Measurements from ENCODE around the gene BUD31.
A peak's percentile ranks its signal among the peaks of the same experiment; 100 is the strongest.

Gene BUD31

DNA sequence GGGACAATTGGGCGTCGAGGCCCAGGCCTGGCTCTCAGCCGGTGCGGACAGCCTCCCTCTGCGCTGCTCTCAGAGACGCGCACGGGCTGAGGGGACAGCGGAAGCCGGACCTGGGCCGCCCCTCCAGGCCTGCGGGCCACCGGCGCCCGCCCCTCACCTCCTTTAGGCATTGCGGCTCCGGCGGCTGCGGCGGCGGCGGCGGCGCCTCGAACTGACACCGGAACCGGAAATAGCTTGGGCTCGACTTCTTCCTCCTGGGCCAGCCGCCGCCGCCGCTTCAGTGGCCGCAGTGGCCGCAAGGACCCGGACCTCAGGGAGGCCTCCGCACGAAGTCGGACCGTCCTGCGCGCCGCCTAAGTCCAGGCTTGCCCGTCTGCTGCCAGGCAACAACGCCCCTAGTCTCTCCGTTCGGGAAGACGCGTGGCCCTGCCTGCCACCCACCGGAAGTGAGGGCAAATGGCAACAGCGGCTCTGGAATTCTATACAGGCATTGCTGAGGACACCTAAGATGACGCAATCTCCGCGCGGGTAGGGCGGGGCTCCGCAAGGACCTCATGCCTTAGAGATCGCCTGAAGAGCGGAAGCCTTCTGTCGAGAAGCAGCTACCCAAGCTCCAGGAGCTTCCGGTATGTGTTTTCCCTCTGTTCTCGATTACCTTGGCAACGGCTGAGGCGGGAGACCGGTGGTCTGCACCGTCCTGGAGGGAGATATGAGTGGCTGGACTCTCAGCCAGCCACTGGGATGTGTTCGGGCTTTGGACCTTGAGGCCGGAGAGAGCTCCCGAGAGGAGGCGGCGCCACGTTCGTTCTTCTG is at the start of gene BUD31, which contains the start of gene PDAP1:
BUD31 (plus strand) TSS at position 591 of the 813 bp plus-strand sequence. CDS start 2,124 bp downstream, outside the sequence.
PDAP1 (minus strand) TSS at position 219 of the 813 bp plus-strand sequence; CDS start at position 170, 49 bp downstream.
- peak; percentile 94 for DNase-seq
- Mint-ChIP-seq H3K27me3 (no peaks in the 10 kb centered on the region), H3K36me3 (peaks cover 37% of the 10 kb centered on the region), H3K9me3 (no peaks in the 10 kb centered on the region), H3K27ac (peak within 1 kb of the TSS; percentile 92), H3K4me3 (peak within 1 kb of the TSS; percentile 89), H3K4me1 (peaks cover 50% of the 10 kb centered on the region)
- CTCF ChIA-PET = interaction anchor here (1.0 kb wide), 1 partner anchor 94 kb away, joined by 3 read pairs; no protein-coding TSS in a partner anchor

DNA sequence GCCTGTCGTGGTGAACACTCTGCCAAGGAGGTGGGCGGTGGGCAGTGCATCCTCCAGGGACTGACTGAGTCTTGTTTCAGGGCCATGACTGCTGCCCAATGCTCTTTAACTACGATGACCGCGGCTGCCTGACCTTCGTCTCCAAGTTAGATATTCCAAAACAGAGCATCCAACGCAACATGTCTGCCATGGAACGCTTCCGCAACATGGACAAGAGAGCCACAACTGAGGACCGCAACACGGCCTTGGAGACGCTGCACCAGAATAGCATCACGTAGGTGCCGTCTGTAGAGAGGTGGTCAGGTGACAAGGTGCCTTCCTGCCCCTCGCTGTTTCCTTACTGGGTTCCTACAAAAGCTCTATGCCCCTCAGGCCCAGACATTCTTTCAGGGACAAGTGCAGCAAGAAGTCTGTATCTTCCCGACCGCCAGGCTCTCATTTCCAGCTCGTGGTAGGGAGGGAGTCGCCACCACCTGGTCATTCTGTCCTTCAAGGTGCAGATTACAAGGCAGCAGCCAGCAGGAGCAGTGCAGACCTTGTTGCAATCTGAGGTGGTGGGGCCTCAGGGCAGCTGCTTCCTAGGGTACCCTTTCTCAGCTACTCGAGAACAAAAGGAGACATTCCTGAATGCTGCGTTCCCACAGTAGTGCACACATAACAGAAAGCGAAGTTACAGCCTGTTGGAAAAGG is 49.2 kb upstream of the BUD31 start:
- Mint-ChIP-seq H3K27ac (no peak overlapping the region), H3K4me1 (no peaks in the 10 kb centered on the region), H3K9me3 (no peaks in the 10 kb centered on the region), H3K36me3 (peaks cover 45% of the 10 kb centered on the region), H3K27me3 (no peaks in the 10 kb centered on the region), H3K4me3 (no peak overlapping the region)
- DNase-seq = no peak
- CTCF ChIA-PET = interaction anchor here (0.7 kb wide), 1 partner anchor 27 kb away, joined by 3 read pairs; no protein-coding TSS in a partner anchor

DNA sequence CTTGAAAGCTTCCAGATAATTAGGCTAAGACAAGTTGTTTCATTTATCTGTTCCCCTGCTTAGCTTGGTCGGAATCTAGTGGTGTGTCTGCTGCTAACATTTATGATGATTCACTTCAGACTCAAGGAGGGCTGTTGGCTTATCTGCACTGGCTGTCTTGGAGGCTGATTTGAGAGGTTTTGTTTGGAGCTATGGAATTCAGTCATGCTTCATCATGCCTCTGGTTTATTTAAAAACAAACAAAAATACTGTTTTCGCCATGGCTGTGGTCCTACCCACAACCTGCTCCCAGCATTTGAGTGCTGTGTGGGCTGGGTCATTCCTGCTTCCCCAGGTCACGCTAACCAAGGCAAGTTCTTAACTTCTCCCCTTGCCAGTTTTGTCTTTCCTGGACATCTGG is 46.0 kb upstream of the BUD31 start:
- no peak overlapping the region for H3K4me3 Mint-ChIP-seq
- CTCF ChIA-PET = interaction anchor here (1.0 to 1.5 kb wide), 3 partner anchors 13 to 53 kb away, joined by 3 to 4 read pairs (median 4); no protein-coding TSS in a partner anchor
- no peak for DNase-seq
- peaks cover 4% of the 10 kb centered on the region for H3K4me1 Mint-ChIP-seq
- H3K9me3 Mint-ChIP-seq = no peaks in the 10 kb centered on the region
- H3K36me3 Mint-ChIP-seq = peaks cover 51% of the 10 kb centered on the region
- H3K27ac Mint-ChIP-seq = no peak overlapping the region
- H3K27me3 Mint-ChIP-seq = no peaks in the 10 kb centered on the region

DNA sequence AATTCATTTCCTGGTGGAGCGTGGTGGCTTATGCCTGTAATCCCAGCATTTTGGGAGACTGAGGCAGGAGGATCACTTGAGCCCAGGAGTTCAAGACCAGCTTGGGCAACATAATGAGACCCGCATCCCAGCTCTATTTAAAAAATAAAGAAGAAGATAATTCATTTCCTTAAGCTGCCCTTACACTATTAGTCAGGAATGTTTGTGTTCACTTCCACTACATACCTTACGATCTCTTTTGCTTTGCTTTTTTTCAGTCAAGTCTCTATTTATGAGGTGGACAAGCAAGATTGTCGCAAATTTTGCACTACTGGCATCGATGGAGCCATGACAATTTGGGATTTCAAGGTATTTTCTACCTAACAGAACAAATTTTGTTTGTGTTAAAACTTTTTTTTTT is 45.5 kb upstream of the BUD31 start:
- Mint-ChIP-seq H3K9me3 (no peaks in the 10 kb centered on the region), H3K4me3 (no peak overlapping the region), H3K36me3 (peaks cover 46% of the 10 kb centered on the region), H3K27me3 (no peaks in the 10 kb centered on the region), H3K4me1 (peaks cover 4% of the 10 kb centered on the region), H3K27ac (no peak overlapping the region)
- CTCF ChIA-PET = interaction anchor here (1.0 to 1.5 kb wide), 2 partner anchors 14 to 17 kb away, joined by 3 to 4 read pairs; no protein-coding TSS in a partner anchor
- no peak for DNase-seq

DNA sequence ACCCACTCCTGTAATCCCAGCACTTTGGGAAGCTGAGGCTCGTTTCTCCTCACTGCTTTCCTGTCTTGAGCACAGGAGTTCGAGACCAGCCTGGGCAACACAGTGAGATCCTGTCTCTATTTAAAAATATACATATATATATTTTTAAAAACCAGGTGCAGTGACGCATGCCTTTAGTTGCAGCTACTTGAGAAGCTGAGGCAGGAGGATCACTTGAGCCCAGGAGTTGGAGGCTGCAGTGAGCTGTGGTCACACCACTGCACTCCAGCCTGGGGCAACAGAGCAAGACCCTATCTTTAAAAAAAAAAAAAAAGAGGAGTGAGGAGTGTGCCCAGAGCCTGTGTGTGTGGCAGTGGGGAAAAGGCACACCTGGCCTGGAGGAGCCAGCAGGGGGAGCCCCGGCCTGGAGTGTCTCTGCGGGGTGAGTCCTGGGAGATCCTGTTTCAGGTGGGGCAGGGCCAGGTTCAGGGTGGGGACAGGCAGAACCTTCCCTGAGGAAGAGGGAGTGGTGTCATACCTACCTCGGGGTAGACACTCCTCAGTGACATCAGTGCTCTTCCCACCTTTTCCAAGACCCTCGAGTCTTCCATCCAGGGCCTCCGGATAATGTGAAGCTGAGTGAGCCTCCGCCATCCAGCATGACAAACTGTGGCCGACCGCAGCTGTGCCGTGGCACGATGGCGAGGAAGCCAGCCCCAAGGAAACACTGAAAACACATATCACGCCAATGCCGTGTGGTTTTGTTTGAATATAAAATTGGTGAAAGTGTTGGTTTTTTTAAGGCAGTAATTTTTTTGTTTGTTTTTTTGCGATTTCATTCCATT is 43.2 kb upstream of the BUD31 start:
- H3K36me3 Mint-ChIP-seq = peaks cover 47% of the 10 kb centered on the region
- peak; percentile 78 for DNase-seq
- peaks cover 24% of the 10 kb centered on the region for H3K4me1 Mint-ChIP-seq
- CTCF ChIA-PET = interaction anchor here (0.6 to 2.8 kb wide), 12 partner anchors 9 to 260 kb away, joined by 3 to 13 read pairs (median 4); no protein-coding TSS in a partner anchor
- H3K9me3 Mint-ChIP-seq = no peaks in the 10 kb centered on the region
- H3K27ac Mint-ChIP-seq = peak overlapping the region; percentile 7
- no peak overlapping the region for H3K4me3 Mint-ChIP-seq
- H3K27me3 Mint-ChIP-seq = no peaks in the 10 kb centered on the region

DNA sequence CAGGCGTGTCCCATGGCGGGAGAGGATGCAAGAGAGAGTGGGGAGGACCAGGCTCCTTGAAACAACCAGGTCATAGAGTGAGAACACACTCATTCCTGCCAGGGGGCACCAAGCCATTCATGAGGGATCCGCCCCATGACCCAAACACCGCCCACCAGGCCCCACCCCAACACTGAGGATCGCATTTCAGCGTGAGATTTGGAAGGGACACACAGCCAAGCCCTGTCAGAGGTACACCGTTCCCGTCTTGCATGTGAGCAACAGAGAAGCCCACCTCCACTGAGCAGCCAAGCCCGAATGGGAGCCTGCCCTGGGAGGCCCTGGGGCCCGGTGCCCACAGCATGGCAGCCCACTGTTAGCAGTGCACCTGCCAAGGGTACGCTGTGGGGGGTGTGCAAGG is 42.1 kb upstream of the BUD31 start:
- no peaks in the 10 kb centered on the region for H3K9me3 Mint-ChIP-seq
- no peak overlapping the region for H3K4me3 Mint-ChIP-seq
- CTCF ChIA-PET = interaction anchor here (0.9 to 2.8 kb wide), 3 partner anchors 16 to 33 kb away, joined by 3 to 12 read pairs (median 5); no protein-coding TSS in a partner anchor
- H3K36me3 Mint-ChIP-seq = peaks cover 41% of the 10 kb centered on the region
- peaks cover 27% of the 10 kb centered on the region for H3K4me1 Mint-ChIP-seq
- H3K27ac Mint-ChIP-seq = no peak overlapping the region
- no peak for DNase-seq
- no peaks in the 10 kb centered on the region for H3K27me3 Mint-ChIP-seq

DNA sequence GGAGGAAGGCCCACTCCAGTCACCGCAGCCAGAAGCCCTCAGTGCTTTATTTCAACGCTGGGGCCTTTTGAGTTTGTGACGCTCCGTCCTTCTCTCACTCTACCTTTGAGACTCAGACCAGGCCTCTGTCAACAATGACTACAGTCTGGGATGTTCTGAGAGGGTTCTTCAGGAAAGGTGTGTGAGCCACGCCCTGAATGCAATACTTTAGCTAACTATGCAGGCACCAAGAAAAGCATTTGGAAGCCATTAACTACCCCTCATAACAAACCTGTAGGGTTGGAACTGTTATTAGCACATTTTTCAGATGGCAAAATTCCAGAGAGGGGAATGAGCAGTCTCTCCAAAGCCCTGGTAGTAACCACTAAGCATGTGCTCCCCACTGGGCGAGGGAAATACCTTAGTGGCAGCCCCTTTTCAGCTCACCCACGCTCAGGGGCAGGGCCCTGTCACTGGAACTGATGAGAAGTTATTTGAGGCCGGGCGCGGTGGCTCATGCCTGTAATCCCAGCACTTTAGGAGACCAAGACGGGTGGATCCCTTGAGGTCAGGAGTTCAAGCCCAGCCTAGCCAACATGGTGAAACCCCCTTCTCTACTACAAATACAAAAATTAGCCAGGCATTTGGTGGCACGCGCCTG is 39.9 kb upstream of the BUD31 start:
- Mint-ChIP-seq H3K27me3 (no peaks in the 10 kb centered on the region), H3K4me3 (no peak overlapping the region), H3K27ac (no peak overlapping the region), H3K36me3 (peaks cover 30% of the 10 kb centered on the region), H3K9me3 (no peaks in the 10 kb centered on the region), H3K4me1 (peaks cover 39% of the 10 kb centered on the region)
- no peak for DNase-seq
- CTCF ChIA-PET = interaction anchor here (1.2 kb wide), 1 partner anchor 9 kb away, joined by 4 read pairs; no protein-coding TSS in a partner anchor

DNA sequence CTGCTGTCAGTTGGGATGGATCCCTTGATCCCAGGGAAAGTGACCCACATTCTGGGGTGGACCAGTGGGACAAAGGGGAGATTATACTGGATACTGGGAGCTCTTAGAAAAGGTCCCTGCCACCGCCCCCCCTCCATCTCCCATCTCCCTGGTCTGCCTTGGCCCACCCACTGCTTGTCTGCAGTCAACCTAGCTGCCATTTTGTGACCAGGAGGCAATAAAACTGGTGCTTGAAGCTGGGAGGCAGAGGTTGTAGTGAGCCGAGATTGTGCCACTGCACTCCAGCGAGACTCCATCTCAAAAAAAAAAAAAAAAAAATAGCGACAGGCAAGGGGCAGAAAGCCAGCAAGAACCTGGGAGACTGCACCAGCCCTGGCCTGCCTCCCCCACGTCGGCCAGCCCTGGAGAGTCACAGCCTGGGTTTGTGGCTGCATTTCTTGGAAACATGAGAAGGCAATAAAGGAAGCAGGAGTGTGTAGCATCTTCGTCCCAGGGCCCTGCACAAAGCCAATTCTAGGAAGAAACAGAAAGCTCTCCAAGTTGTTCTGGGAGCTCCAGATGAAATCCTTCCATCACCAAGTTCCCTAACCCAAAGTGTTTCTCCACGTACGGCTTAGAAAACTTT is 38.9 kb upstream of the BUD31 start:
- Mint-ChIP-seq H3K4me3 (no peak overlapping the region), H3K36me3 (peaks cover 25% of the 10 kb centered on the region), H3K9me3 (no peaks in the 10 kb centered on the region), H3K27me3 (no peaks in the 10 kb centered on the region), H3K27ac (peak overlapping the region; percentile 65), H3K4me1 (peaks cover 39% of the 10 kb centered on the region)
- no peak for DNase-seq
- CTCF ChIA-PET = interaction anchor here (1.1 to 1.7 kb wide), 2 partner anchors 17 to 24 kb away, joined by 3 to 8 read pairs; no protein-coding TSS in a partner anchor

DNA sequence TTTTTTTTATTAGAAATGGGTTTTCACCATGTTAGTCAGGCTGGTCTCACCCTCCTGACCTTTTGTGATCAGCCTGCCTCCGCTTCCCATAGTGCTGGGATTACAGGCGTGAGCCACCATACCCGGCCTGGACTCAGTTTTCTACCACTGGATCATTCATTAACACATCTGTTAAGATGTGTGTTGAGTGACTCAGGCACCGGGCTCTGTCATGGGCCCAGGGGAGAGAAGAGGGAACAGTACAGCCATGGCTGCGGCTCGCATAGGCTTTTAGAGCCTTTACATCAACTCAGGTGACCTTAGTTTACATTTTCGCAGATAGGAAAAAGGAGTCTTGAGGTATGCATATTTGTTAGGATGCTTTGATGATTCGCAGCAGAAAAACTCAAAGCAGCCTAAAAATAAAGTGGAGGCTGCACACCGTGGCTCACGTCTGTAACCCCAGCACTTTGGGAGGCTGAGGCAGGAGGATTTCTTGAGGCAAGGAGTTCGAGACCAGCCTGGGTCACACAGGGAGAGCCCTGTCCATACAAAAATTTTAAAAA is 37.3 kb upstream of the BUD31 start:
- Mint-ChIP-seq H3K36me3 (peaks cover 15% of the 10 kb centered on the region), H3K4me3 (no peak overlapping the region), H3K4me1 (peaks cover 41% of the 10 kb centered on the region), H3K27me3 (no peaks in the 10 kb centered on the region), H3K27ac (no peak overlapping the region), H3K9me3 (no peaks in the 10 kb centered on the region)
- CTCF ChIA-PET = interaction anchor here (1.7 kb wide), 1 partner anchor 16 kb away, joined by 8 read pairs; no protein-coding TSS in a partner anchor
- DNase-seq = no peak

DNA sequence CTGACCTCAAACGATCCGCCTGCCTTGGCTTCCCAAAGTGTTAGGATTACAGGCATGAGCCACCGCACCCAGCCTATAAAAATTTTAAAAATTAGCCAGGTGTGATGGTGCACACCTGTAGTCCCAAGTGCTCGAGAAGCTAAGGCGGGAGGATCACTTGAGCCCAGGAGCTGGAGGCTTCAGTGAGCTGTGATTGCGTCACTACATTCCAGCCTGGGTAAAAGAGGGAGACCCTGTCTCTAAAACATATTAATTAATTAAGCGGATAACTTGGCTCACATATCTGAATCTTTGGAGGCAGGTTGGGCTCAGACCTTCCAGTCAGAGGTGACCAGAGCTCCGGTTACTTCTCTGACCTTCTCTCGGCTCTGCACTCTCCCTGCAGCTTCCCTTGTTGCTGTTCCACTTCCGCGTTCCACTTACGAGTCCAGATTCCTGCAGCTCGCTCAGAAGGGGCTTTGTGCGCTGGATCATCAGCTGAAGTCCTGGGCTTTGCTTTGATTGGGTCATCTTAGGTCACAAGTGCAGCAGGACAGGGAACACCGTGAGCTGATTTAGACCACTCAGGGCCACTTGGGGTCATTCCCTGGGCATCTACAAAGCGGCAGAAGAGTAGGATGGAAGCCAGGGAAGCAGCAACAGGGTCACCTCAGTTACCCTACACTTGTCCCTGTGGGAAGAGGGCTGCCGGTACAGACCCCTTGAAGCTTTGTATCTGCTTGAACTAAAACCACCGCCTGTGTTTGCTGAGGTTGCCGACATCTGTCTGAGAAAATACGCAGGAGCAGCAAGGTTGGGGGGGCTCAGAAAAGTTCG is 36.3 kb upstream of the BUD31 start:
- no peak for DNase-seq

DNA sequence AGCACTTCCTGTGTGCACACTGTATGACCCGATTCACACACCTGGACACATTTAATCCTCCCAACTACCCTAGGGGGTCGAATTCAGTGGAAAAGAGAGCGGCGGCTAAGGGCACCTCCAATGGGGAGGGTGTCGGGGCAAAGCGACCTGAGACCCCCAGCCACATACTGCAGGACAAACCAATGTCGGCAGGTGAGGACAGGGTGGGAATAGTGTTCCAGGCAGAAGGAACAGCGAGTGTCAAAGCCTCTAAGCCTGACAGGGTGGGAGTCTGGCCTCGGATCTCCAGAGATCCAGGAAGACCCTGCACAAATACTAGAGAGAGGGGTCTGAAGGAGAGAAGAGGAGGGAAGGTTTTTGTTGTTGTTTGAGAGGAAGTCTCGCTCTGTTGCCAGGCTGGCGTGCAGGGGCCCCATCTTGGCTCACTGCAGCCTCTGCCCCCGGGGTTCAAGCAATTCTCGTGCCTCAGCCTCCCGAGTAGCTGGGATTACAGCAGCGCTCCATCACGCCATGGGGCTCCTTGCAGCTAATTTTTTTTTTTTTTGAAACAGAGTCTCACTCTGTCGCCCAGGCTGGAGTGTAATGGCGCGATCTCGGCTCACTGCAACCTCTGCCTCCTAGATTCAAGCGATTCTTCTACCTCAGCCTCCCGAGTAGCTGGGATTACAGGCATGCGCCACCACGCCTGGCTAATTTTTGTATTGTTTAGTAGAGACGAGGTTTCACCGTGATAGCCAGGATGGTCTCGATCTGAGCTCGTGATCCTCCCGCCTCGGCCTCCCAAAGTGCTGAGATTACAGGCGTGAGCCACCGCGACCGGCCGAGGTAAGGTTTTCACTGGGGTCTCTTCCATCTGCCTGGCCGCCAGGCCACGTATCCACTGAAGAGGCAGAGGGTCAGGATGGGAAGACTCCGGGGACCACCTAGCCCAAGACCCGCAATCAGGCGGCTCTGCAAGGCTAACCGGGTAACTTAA is 35.4 kb upstream of the BUD31 start:
- H3K4me3 Mint-ChIP-seq = peak overlapping the region; percentile 74
- DNase-seq = no peak
- peaks cover 13% of the 10 kb centered on the region for H3K36me3 Mint-ChIP-seq
- H3K27ac Mint-ChIP-seq = peak overlapping the region; percentile 79
- H3K4me1 Mint-ChIP-seq = peaks cover 55% of the 10 kb centered on the region
- H3K9me3 Mint-ChIP-seq = no peaks in the 10 kb centered on the region
- H3K27me3 Mint-ChIP-seq = no peaks in the 10 kb centered on the region
- CTCF ChIA-PET = interaction anchor here (0.6 to 0.9 kb wide), 2 partner anchors 12 to 1359 kb away, joined by 3 to 5 read pairs; no protein-coding TSS in a partner anchor

More for the DNA sequence above, 36.3 kb upstream of the BUD31 start:
- peak overlapping the region; percentile 52 for H3K4me3 Mint-ChIP-seq
- peaks cover 48% of the 10 kb centered on the region for H3K4me1 Mint-ChIP-seq
- H3K9me3 Mint-ChIP-seq = no peaks in the 10 kb centered on the region
- peaks cover 10% of the 10 kb centered on the region for H3K36me3 Mint-ChIP-seq
- H3K27ac Mint-ChIP-seq = no peak overlapping the region
- CTCF ChIA-PET = interaction anchor here (0.9 kb wide), 1 partner anchor 11 kb away, joined by 5 read pairs; no protein-coding TSS in a partner anchor
- H3K27me3 Mint-ChIP-seq = no peaks in the 10 kb centered on the region
